OCI-LY1 (cell line): ENCODE data around the gene WLS.

Source experiments
- CTCF ChIP-seq: fragments of 200-600 bp; sonication (generic), shearing (Covaris generic); IDR thresholded peaks from 2 replicates; pipeline ENCODE4 v1.5.1; 2017; ENCODE audit warnings: mild to moderate bottlenecking, antibody characterized with exemption, low read length, moderate library complexity, mixed read lengths
- EZH2 ChIP-seq: fragments of 200-600 bp; sonication (generic), shearing (Covaris generic); IDR thresholded peaks from 2 replicates; pipeline ENCODE4 v1.8.0; 2017; ENCODE audit warnings: borderline replicate concordance, mixed run types, mild to moderate bottlenecking, antibody characterized with exemption, low read length, moderate library complexity, mixed read lengths

- TF ChIP-seq CTCF = no peak
- no peak for TF ChIP-seq EZH2
Observed at GRCh38 chr1:68273530-68273929, 41.2 kb upstream of the WLS start.
